ENCODE measurements around the gene SLMAP. TPM values are rescaled to one million over a fixed set of nuclear protein-coding genes. Genes with fewer than 3 reads are reported as not detected.

SLMAP gene
- total and polyA plus RNA-seq, 2 experiments from 2014 or later = 32.1 to 73.0 TPM

GRCh38 chr3:57848177-57848738, 92.1 kb downstream of the SLMAP start (continued):
- TF ChIP-seq CREB1 (CRISPR knock-in tag; IDR thresholded peaks at IDR 0.05; ENCODE audit: low read depth) = no peak

- Histone ChIP-seq H3K79me2 (replicated peaks; ENCODE audit: insufficient read depth) (no peaks in the 10 kb centered on the region), H3K27ac (ENCODE audit: low read depth) (no peak overlapping the region), H3K4me3 (no peak overlapping the region), H2AFZ (no peak overlapping the region), H3K27me3 (ENCODE audit: insufficient read depth) (no peaks in the 10 kb centered on the region), H3K9me2 (ENCODE audit: insufficient read depth) (no peaks in the 10 kb centered on the region), H3K4me1 (ENCODE audit: insufficient read depth) (no peaks in the 10 kb centered on the region), H3K36me3 (ENCODE audit: insufficient read depth) (no peaks in the 10 kb centered on the region), H4K20me1 (replicated peaks; ENCODE audit: insufficient read depth) (no peaks in the 10 kb centered on the region), H3K4me2 (no peak overlapping the region), H3F3A (replicated peaks; ENCODE audit: low read depth) (no peaks in the 10 kb centered on the region)
- Mint-ChIP-seq H3K36me3 (ENCODE audit: low read depth) (peaks cover 4% of the 10 kb centered on the region; the same call in 1 of the 3 replicates), H3K4me3 (no peak overlapping the region), H3K9me3 (no peaks in the 10 kb centered on the region), H3K4me1 (no peaks in the 10 kb centered on the region), H3K27ac (no peak overlapping the region), H3K27me3 (ENCODE audit: insufficient read depth, low read depth, poor library complexity) (no peaks in the 10 kb centered on the region)
- no peak for DNase-seq (ENCODE audit: low spot score)
- TF ChIP-seq EZH2phosphoT487 (IDR thresholded peaks at IDR 0.05; ENCODE audit: unreplicated experiment) = no peak
- no peak for TF ChIP-seq NANOG (IDR thresholded peaks at IDR 0.05; ENCODE audit: borderline replicate concordance)
- no peak for TF ChIP-seq CTCF (conservative IDR thresholded peaks at IDR 0.05; ENCODE audit: low read depth in 2 of 2)
- no peak for TF ChIP-seq POLR2AphosphoS5 (IDR thresholded peaks at IDR 0.05; ENCODE audit: low read depth)
- TF ChIP-seq EZH2 (IDR thresholded peaks at IDR 0.05; ENCODE audit: low read depth, unreplicated experiment) = no peak
- no peak for TF ChIP-seq JUNB (IDR thresholded peaks at IDR 0.05; ENCODE audit: unreplicated experiment)
- no peak for TF ChIP-seq ZNF331 (CRISPR knock-in tag; IDR thresholded peaks at IDR 0.05; ENCODE audit: low read depth)
- TF ChIP-seq ZNF462 (CRISPR knock-in tag; IDR thresholded peaks at IDR 0.05) = no peak
- TF ChIP-seq ZNF114 (CRISPR knock-in tag; IDR thresholded peaks at IDR 0.05) = no peak
- no peak for TF ChIP-seq REST (IDR thresholded peaks at IDR 0.05; ENCODE audit: unreplicated experiment)
- no peak for TF ChIP-seq STAT1 (IDR thresholded peaks at IDR 0.05; ENCODE audit: unreplicated experiment)
- no peak for TF ChIP-seq ETS1 (IDR thresholded peaks at IDR 0.05)
- no peak for TF ChIP-seq CREB1 (CRISPR knock-in tag; IDR thresholded peaks at IDR 0.05; ENCODE audit: low read depth)
- no peak for ATAC-seq
These were observed 95.2 kb downstream of the SLMAP start for GRCh38 chr3:57851304-57851703.
